ENCODE results near the gene ZNF358. TPM values are rescaled to one million over a fixed set of nuclear protein-coding genes. Genes with fewer than 3 reads are reported as not detected.
A peak's percentile ranks its signal among the peaks of the same experiment; 100 is the strongest.

ZNF358 gene
- total RNA-seq, 1 donor from 2014 or later: 14.6 TPM

- H3K36me3 ChIP-seq (ENCODE audit: control insufficient read depth in 3 of 3, insufficient read depth in 3 of 3, low read length in 3 of 3): peaks cover 0 to 4% (median 3%) of the 10 kb centered on the region in 3 donors
- peak overlapping the region; percentile 72 to 79 (median 78) for H3K4me3 ChIP-seq (ENCODE audit: low read length in 3 of 3)
- H3K27me3 ChIP-seq (ENCODE audit: control insufficient read depth in 3 of 3, insufficient read depth in 3 of 3, low read length in 3 of 3): no peaks in the 10 kb centered on the region
- peak overlapping the region; percentile 73 for H3K27ac ChIP-seq (ENCODE audit: low read depth, low read length)
- H3K9me3 ChIP-seq (ENCODE audit: control insufficient read depth in 3 of 3, low read length in 3 of 3): no peaks in the 10 kb centered on the region
- H3K9ac ChIP-seq (ENCODE audit: low read depth in 1 of 3, low read length in 3 of 3): peak overlapping the region; percentile 92 to 98 (median 94)
- H3K4me1 ChIP-seq (ENCODE audit: control insufficient read depth in 3 of 3, insufficient read depth in 3 of 3, low read length in 3 of 3): peaks cover 11 to 26% (median 22%) of the 10 kb centered on the region in 3 donors
Measured at GRCh38 chr19:7516878-7517277, 975 bp downstream of the ZNF358 start.

- peaks cover 23 to 40% (median 40%) of the 10 kb centered on the region in 3 donors for H3K4me1 ChIP-seq (ENCODE audit: control insufficient read depth in 3 of 3, insufficient read depth in 3 of 3, low read length in 3 of 3)
- no peaks in the 10 kb centered on the region for H3K27me3 ChIP-seq (ENCODE audit: control insufficient read depth in 3 of 3, insufficient read depth in 3 of 3, low read length in 3 of 3)
- no peak overlapping the region for H3K4me3 ChIP-seq (ENCODE audit: low read length in 3 of 3)
- no peak overlapping the region for H3K9ac ChIP-seq (ENCODE audit: low read depth in 1 of 3, low read length in 3 of 3)
- H3K27ac ChIP-seq (ENCODE audit: low read depth, low read length): no peak overlapping the region
- H3K9me3 ChIP-seq (ENCODE audit: control insufficient read depth in 3 of 3, low read length in 3 of 3): no peaks in the 10 kb centered on the region
- peaks cover 0 to 8% (median 6%) of the 10 kb centered on the region in 3 donors for H3K36me3 ChIP-seq (ENCODE audit: control insufficient read depth in 3 of 3, insufficient read depth in 3 of 3, low read length in 3 of 3)
Measured at GRCh38 chr19:7519361-7520130, 3.6 kb downstream of the ZNF358 start.

GRCh38 chr19:7520131-7521051 is 4.5 kb downstream of the ZNF358 start:
- Histone ChIP-seq H3K9me3 (ENCODE audit: control insufficient read depth in 3 of 3, low read length in 3 of 3) (no peaks in the 10 kb centered on the region), H3K4me3 (ENCODE audit: low read length in 3 of 3) (no peak overlapping the region), H3K36me3 (ENCODE audit: control insufficient read depth in 3 of 3, insufficient read depth in 3 of 3, low read length in 3 of 3) (peaks cover 2 to 11% (median 10%) of the 10 kb centered on the region in 3 donors), H3K9ac (ENCODE audit: low read depth in 1 of 3, low read length in 3 of 3) (no peak overlapping the region), H3K27ac (ENCODE audit: low read depth, low read length) (no peak overlapping the region), H3K27me3 (ENCODE audit: control insufficient read depth in 3 of 3, insufficient read depth in 3 of 3, low read length in 3 of 3) (no peaks in the 10 kb centered on the region), H3K4me1 (ENCODE audit: control insufficient read depth in 3 of 3, insufficient read depth in 3 of 3, low read length in 3 of 3) (peaks cover 23 to 40% (median 38%) of the 10 kb centered on the region in 3 donors)

GRCh38 chr19:7521551-7522071 is 5.7 kb downstream of the ZNF358 start:
- peak overlapping the region; percentile 29 for H3K27ac ChIP-seq (ENCODE audit: low read depth, low read length)
- peaks cover 14 to 18% (median 17%) of the 10 kb centered on the region in 3 donors for H3K36me3 ChIP-seq (ENCODE audit: control insufficient read depth in 3 of 3, insufficient read depth in 3 of 3, low read length in 3 of 3)
- peak overlapping the region; percentile 60 to 83 (median 82) for H3K9ac ChIP-seq (ENCODE audit: low read depth in 1 of 3, low read length in 3 of 3)
- H3K27me3 ChIP-seq (ENCODE audit: control insufficient read depth in 3 of 3, insufficient read depth in 3 of 3, low read length in 3 of 3): no peaks in the 10 kb centered on the region
- H3K9me3 ChIP-seq (ENCODE audit: control insufficient read depth in 3 of 3, low read length in 3 of 3): no peaks in the 10 kb centered on the region
- peak overlapping the region; percentile 72 to 87 (median 81) for H3K4me3 ChIP-seq (ENCODE audit: low read length in 3 of 3)
- peaks cover 21 to 34% (median 32%) of the 10 kb centered on the region in 3 donors for H3K4me1 ChIP-seq (ENCODE audit: control insufficient read depth in 3 of 3, insufficient read depth in 3 of 3, low read length in 3 of 3)

GRCh38 chr19:7522072-7522922 is 6.4 kb downstream of the ZNF358 start, which contains the start of gene MCOLN1:
MCOLN1 (plus strand) TSS chr19:7522624; CDS start chr19:7522751, 127 bp downstream.
- Histone ChIP-seq H3K4me3 (ENCODE audit: low read length in 3 of 3) (peak within 1 kb of the TSS; percentile 72 to 87 (median 81)), H3K36me3 (ENCODE audit: control insufficient read depth in 3 of 3, insufficient read depth in 3 of 3, low read length in 3 of 3) (peaks cover 18 to 20% (median 19%) of the 10 kb centered on the region in 3 donors), H3K9me3 (ENCODE audit: control insufficient read depth in 3 of 3, low read length in 3 of 3) (no peaks in the 10 kb centered on the region), H3K9ac (ENCODE audit: low read depth in 1 of 3, low read length in 3 of 3) (peak within 1 kb of the TSS; percentile 76 to 83 (median 82)), H3K4me1 (ENCODE audit: control insufficient read depth in 3 of 3, insufficient read depth in 3 of 3, low read length in 3 of 3) (peaks cover 16 to 27% (median 25%) of the 10 kb centered on the region in 3 donors), H3K27ac (ENCODE audit: low read depth, low read length) (peak within 1 kb of the TSS; percentile 37), H3K27me3 (ENCODE audit: control insufficient read depth in 3 of 3, insufficient read depth in 3 of 3, low read length in 3 of 3) (no peaks in the 10 kb centered on the region)

- H3K36me3 ChIP-seq (ENCODE audit: control insufficient read depth in 3 of 3, insufficient read depth in 3 of 3, low read length in 3 of 3): peaks cover 19 to 22% (median 20%) of the 10 kb centered on the region in 3 donors
- peak overlapping the region; percentile 37 for H3K27ac ChIP-seq (ENCODE audit: low read depth, low read length)
- peak overlapping the region; percentile 72 to 81 (median 76) for H3K4me3 ChIP-seq (ENCODE audit: low read length in 3 of 3)
- no peaks in the 10 kb centered on the region for H3K27me3 ChIP-seq (ENCODE audit: control insufficient read depth in 3 of 3, insufficient read depth in 3 of 3, low read length in 3 of 3)
- no peaks in the 10 kb centered on the region for H3K9me3 ChIP-seq (ENCODE audit: control insufficient read depth in 3 of 3, low read length in 3 of 3)
- peak overlapping the region; percentile 76 to 83 (median 81) for H3K9ac ChIP-seq (ENCODE audit: low read depth in 1 of 3, low read length in 3 of 3)
- peaks cover 16 to 25% (median 21%) of the 10 kb centered on the region in 3 donors for H3K4me1 ChIP-seq (ENCODE audit: control insufficient read depth in 3 of 3, insufficient read depth in 3 of 3, low read length in 3 of 3)
Measured at GRCh38 chr19:7522923-7523667, 7.2 kb downstream of the ZNF358 start.

- peaks cover 28 to 31% (median 30%) of the 10 kb centered on the region in 3 donors for H3K36me3 ChIP-seq (ENCODE audit: control insufficient read depth in 3 of 3, insufficient read depth in 3 of 3, low read length in 3 of 3)
- H3K9ac ChIP-seq (ENCODE audit: low read depth in 1 of 3, low read length in 3 of 3): no peak overlapping the region
- no peaks in the 10 kb centered on the region for H3K27me3 ChIP-seq (ENCODE audit: control insufficient read depth in 3 of 3, insufficient read depth in 3 of 3, low read length in 3 of 3)
- H3K9me3 ChIP-seq (ENCODE audit: control insufficient read depth in 3 of 3, low read length in 3 of 3): no peaks in the 10 kb centered on the region
- no peak overlapping the region for H3K4me3 ChIP-seq (ENCODE audit: low read length in 3 of 3)
- H3K4me1 ChIP-seq (ENCODE audit: control insufficient read depth in 3 of 3, insufficient read depth in 3 of 3, low read length in 3 of 3): peaks cover 16 to 25% (median 21%) of the 10 kb centered on the region in 3 donors
- H3K27ac ChIP-seq (ENCODE audit: low read depth, low read length): no peak overlapping the region
Measured at GRCh38 chr19:7524523-7524922, 8.6 kb downstream of the ZNF358 start.

GRCh38 chr19:7524992-7525739 is 9.3 kb downstream of the ZNF358 start:
- Histone ChIP-seq H3K9me3 (ENCODE audit: control insufficient read depth in 3 of 3, low read length in 3 of 3) (no peaks in the 10 kb centered on the region), H3K4me3 (ENCODE audit: low read length in 3 of 3) (no peak overlapping the region), H3K9ac (ENCODE audit: low read depth in 1 of 3, low read length in 3 of 3) (no peak overlapping the region), H3K27ac (ENCODE audit: low read depth, low read length) (no peak overlapping the region), H3K36me3 (ENCODE audit: control insufficient read depth in 3 of 3, insufficient read depth in 3 of 3, low read length in 3 of 3) (peaks cover 30 to 31% (median 31%) of the 10 kb centered on the region in 3 donors), H3K4me1 (ENCODE audit: control insufficient read depth in 3 of 3, insufficient read depth in 3 of 3, low read length in 3 of 3) (peaks cover 16 to 25% (median 21%) of the 10 kb centered on the region in 3 donors), H3K27me3 (ENCODE audit: control insufficient read depth in 3 of 3, insufficient read depth in 3 of 3, low read length in 3 of 3) (no peaks in the 10 kb centered on the region)
